Liver (tissue), 2 donors: ENCODE results near the gene MECP2.

Source experiments
- TF ChIP-seq, protein P1 (sequence below): fragments of 150-350 bp; IDR thresholded peaks from 2 replicates; pipeline ENCODE4 v1.5.1; 2017; ENCODE audit warnings: improper control_type of control experiment, low read depth, low read length; ENCODE audit not compliant: missing input control
- TF ChIP-seq, protein P2 (sequence below): IDR thresholded peaks from 2 replicates; pipeline ENCODE4 v1.6.1; 2016; ENCODE audit warnings: antibody characterized with exemption, mild to moderate bottlenecking
- donor health status: healthy.

GRCh38 chrX:154113729-154114128 lies 16.2 kb upstream of the MECP2 start:
- TF ChIP-seq, protein P1, sequence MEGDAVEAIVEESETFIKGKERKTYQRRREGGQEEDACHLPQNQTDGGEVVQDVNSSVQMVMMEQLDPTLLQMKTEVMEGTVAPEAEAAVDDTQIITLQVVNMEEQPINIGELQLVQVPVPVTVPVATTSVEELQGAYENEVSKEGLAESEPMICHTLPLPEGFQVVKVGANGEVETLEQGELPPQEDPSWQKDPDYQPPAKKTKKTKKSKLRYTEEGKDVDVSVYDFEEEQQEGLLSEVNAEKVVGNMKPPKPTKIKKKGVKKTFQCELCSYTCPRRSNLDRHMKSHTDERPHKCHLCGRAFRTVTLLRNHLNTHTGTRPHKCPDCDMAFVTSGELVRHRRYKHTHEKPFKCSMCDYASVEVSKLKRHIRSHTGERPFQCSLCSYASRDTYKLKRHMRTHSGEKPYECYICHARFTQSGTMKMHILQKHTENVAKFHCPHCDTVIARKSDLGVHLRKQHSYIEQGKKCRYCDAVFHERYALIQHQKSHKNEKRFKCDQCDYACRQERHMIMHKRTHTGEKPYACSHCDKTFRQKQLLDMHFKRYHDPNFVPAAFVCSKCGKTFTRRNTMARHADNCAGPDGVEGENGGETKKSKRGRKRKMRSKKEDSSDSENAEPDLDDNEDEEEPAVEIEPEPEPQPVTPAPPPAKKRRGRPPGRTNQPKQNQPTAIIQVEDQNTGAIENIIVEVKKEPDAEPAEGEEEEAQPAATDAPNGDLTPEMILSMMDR, result no peak
- TF ChIP-seq, protein P2, sequence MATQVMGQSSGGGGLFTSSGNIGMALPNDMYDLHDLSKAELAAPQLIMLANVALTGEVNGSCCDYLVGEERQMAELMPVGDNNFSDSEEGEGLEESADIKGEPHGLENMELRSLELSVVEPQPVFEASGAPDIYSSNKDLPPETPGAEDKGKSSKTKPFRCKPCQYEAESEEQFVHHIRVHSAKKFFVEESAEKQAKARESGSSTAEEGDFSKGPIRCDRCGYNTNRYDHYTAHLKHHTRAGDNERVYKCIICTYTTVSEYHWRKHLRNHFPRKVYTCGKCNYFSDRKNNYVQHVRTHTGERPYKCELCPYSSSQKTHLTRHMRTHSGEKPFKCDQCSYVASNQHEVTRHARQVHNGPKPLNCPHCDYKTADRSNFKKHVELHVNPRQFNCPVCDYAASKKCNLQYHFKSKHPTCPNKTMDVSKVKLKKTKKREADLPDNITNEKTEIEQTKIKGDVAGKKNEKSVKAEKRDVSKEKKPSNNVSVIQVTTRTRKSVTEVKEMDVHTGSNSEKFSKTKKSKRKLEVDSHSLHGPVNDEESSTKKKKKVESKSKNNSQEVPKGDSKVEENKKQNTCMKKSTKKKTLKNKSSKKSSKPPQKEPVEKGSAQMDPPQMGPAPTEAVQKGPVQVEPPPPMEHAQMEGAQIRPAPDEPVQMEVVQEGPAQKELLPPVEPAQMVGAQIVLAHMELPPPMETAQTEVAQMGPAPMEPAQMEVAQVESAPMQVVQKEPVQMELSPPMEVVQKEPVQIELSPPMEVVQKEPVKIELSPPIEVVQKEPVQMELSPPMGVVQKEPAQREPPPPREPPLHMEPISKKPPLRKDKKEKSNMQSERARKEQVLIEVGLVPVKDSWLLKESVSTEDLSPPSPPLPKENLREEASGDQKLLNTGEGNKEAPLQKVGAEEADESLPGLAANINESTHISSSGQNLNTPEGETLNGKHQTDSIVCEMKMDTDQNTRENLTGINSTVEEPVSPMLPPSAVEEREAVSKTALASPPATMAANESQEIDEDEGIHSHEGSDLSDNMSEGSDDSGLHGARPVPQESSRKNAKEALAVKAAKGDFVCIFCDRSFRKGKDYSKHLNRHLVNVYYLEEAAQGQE, result no peak
